ENCODE results near the gene COL4A3. TPM values are rescaled to one million over a fixed set of nuclear protein-coding genes. Genes with fewer than 3 reads are reported as not detected.

Gene COL4A3
- total and polyA plus RNA-seq, 11 donors, result 0.55 to 6.9 (median 1.9) TPM

DNA sequence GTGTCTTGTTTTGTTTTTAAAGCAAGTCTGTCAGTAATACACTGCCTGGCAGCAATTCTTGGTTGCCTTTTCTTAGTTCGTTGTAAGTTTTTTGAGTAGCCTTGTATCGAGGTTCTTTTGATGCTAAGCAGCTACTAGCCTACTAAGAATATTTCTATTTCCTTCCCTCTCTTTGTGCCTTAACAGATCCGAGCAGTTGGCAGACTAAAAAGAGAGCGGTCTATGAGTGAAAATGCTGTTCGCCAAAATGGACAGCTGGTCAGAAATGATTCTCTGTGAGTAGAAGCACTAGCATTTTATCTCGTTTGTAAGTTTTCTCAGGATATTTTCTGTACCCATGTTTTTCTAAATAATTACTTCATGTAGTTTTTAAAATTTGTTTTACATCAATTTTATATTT lies 175.7 kb downstream of the COL4A3 start:
- no peak for DNase-seq
- 68 to 73% (median 70%) methylated on average over 6 of the region's 6 CpGs for WGBS, 4 donors
- no peak overlapping the region for H3K27ac ChIP-seq
- no peaks in the 10 kb centered on the region for H3K27me3 ChIP-seq
- peaks cover 0 to 82% (median 63%) of the 10 kb centered on the region in 9 donors for H3K36me3 ChIP-seq
- TF ChIP-seq POLR2A (IDR thresholded peaks at IDR 0.05), result no peak
- TF ChIP-seq, protein P1, sequence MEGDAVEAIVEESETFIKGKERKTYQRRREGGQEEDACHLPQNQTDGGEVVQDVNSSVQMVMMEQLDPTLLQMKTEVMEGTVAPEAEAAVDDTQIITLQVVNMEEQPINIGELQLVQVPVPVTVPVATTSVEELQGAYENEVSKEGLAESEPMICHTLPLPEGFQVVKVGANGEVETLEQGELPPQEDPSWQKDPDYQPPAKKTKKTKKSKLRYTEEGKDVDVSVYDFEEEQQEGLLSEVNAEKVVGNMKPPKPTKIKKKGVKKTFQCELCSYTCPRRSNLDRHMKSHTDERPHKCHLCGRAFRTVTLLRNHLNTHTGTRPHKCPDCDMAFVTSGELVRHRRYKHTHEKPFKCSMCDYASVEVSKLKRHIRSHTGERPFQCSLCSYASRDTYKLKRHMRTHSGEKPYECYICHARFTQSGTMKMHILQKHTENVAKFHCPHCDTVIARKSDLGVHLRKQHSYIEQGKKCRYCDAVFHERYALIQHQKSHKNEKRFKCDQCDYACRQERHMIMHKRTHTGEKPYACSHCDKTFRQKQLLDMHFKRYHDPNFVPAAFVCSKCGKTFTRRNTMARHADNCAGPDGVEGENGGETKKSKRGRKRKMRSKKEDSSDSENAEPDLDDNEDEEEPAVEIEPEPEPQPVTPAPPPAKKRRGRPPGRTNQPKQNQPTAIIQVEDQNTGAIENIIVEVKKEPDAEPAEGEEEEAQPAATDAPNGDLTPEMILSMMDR (IDR thresholded peaks at IDR 0.05), result no peak
- intact Hi-C loops (cut with DNase I), result no loop called here
- no peak for ATAC-seq
- peaks cover 0 to 11% (median 0%) of the 10 kb centered on the region in 12 donors for H3K4me1 ChIP-seq
- no peak overlapping the region for H3K4me3 ChIP-seq
- H3K9me3 ChIP-seq, result no peaks in the 10 kb centered on the region

DNA sequence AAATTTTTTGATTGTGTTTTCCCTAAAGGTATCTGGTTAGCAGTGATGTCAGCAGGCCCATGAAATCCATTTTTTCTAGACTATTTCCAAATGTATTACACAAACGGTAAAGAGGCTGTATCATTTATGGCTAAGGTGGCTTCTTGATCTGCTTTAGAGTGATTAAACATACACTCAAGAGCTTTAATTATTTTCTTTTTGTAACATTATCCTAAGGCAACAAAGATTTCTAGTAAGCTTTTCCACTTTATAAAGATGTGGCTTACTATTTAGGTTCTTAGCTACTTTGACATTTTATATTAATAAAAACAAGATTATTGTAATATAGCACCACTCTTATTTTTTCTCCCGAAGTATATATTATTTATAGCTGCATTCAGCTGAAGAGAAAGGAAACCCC lies 177.1 kb downstream of the COL4A3 start:
- no peak for TF ChIP-seq POLR2A (IDR thresholded peaks at IDR 0.05)
- TF ChIP-seq, protein P1 (IDR thresholded peaks at IDR 0.05), result no peak
- no peaks in the 10 kb centered on the region for H3K4me1 ChIP-seq
- intact Hi-C loops (cut with DNase I), result no loop called here
- H3K9me3 ChIP-seq, result no peaks in the 10 kb centered on the region
- H3K4me3 ChIP-seq, result no peak overlapping the region
- H3K27ac ChIP-seq, result no peak overlapping the region
- 84 to 95% (median 93%) methylated on average over 2 of the region's 2 CpGs for WGBS, 4 donors
- no peaks in the 10 kb centered on the region for H3K27me3 ChIP-seq
- no peak for DNase-seq
- no peak for ATAC-seq
- peaks cover 0 to 78% (median 63%) of the 10 kb centered on the region in 9 donors for H3K36me3 ChIP-seq

DNA sequence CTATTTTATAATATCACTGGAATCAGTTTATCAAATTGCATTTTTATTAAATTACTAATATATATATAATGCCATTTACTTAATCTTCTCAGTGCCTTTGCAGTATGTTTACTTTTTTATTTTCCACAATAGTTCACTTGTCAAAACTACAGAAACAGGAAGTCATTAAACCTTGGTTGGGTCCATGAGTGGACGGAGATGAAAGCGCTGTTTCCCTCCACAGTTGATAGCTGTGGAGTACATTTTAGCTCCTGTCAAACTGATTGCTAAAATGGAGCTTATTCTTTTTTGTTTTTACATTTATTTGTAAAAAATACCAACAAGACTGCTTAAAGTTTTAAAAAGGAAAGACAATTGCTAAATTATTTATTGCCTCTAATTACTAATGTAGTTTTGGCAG lies 179.8 kb downstream of the COL4A3 start:
- DNase-seq (no peak), ATAC-seq (no peak)
- Histone ChIP-seq H3K27me3 (no peaks in the 10 kb centered on the region), H3K27ac (no peak overlapping the region), H3K9me3 (no peaks in the 10 kb centered on the region), H3K4me3 (no peak overlapping the region), H3K4me1 (no peaks in the 10 kb centered on the region), H3K36me3 (peaks cover 0 to 93% (median 78%) of the 10 kb centered on the region in 9 donors)
- intact Hi-C loops (cut with DNase I), result no loop called here
- 64 to 86% (median 79%) methylated on average over 2 of the region's 2 CpGs for WGBS, 4 donors
- TF ChIP-seq POLR2A (IDR thresholded peaks at IDR 0.05), result no peak
- TF ChIP-seq, protein P1 (IDR thresholded peaks at IDR 0.05), result no peak

DNA sequence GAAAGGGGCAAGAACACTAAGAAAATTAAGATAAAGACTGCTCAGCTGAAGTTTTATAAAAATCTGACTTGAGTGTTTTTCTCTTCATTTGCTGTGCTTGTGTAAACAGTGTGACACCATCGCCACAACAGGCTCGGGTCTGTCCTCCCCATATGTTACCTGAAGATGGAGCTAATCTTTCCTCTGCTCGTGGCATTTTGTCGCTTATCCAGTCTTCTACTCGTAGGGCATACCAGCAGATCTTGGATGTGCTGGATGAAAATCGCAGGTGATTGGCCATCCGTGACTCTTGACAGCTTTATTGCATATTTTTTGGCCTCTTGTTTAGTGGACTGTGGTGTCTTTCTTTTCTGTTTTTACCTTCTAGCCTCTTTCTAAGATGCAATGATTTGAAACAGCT lies 182.7 kb downstream of the COL4A3 start:
- H3K36me3 ChIP-seq, result peaks cover 0 to 86% (median 72%) of the 10 kb centered on the region in 9 donors
- 84 to 91% (median 87%) methylated on average over 7 of the region's 7 CpGs for WGBS, 4 donors
- TF ChIP-seq, protein P1 (IDR thresholded peaks at IDR 0.05), result no peak
- TF ChIP-seq POLR2A (IDR thresholded peaks at IDR 0.05), result no peak
- H3K27ac ChIP-seq, result no peak overlapping the region
- intact Hi-C loops (cut with DNase I), result no loop called here
- H3K4me3 ChIP-seq, result no peak overlapping the region
- H3K9me3 ChIP-seq, result no peaks in the 10 kb centered on the region
- no peaks in the 10 kb centered on the region for H3K27me3 ChIP-seq
- ATAC-seq (no peak), DNase-seq (no peak)
- H3K4me1 ChIP-seq, result no peaks in the 10 kb centered on the region

Measured in heart left ventricle (tissue), 16 donors.